ENCODE data around the gene AFF3. TPM values are rescaled to one million over a fixed set of nuclear protein-coding genes. Genes with fewer than 3 reads are reported as not detected.

Gene AFF3
- total and polyA plus RNA-seq, 3 experiments from 2014 or later, result 0.48 to 1.3 (median 0.53) TPM

GRCh38 chr2:100070078-100070477, 72.3 kb downstream of the AFF3 start:
- Mint-ChIP-seq H3K27ac (no peak overlapping the region), H3K4me3 (no peak overlapping the region), H3K36me3 (peaks cover 0 to 7% (median 0%) of the 10 kb centered on the region in 3 donors), H3K9me3 (no peaks in the 10 kb centered on the region), H3K27me3 (no peaks in the 10 kb centered on the region), H3K4me1 (peaks cover 3 to 21% (median 7%) of the 10 kb centered on the region in 3 donors)
- Histone ChIP-seq H3K36me3 (ENCODE audit: insufficient read depth, low read length) (no peaks in the 10 kb centered on the region), H3K27ac (ENCODE audit: low read depth, low read length) (no peak overlapping the region), H3K4me1 (ENCODE audit: insufficient read depth, low read length) (no peaks in the 10 kb centered on the region), H3K27me3 (ENCODE audit: insufficient read depth, low read length, poor library complexity, severe bottlenecking) (no peaks in the 10 kb centered on the region), H3K9me3 (ENCODE audit: low read length) (no peaks in the 10 kb centered on the region), H3K4me3 (ENCODE audit: low read length) (no peak overlapping the region)
- POLR2A ChIA-PET, result no interaction called here
- no peak for DNase-seq
- CTCF ChIA-PET, result interaction anchor here (1.3 kb wide), 1 partner anchor 28 kb away, joined by 3 read pairs; no protein-coding TSS in a partner anchor

GRCh38 chr2:100068395-100068794, 74.0 kb downstream of the AFF3 start:
- Mint-ChIP-seq H3K27ac (peak overlapping the region in 1 of 8 donors; percentile 7), H3K27me3 (peaks cover 0 to 2% of the 10 kb centered on the region in 2 donors), H3K36me3 (peaks cover 0 to 4% (median 0%) of the 10 kb centered on the region in 3 donors), H3K9me3 (peaks cover 0 to 3% (median 0%) of the 10 kb centered on the region in 5 donors), H3K4me3 (no peak overlapping the region), H3K4me1 (peaks cover 12 to 38% (median 16%) of the 10 kb centered on the region in 3 donors)
- H3K36me3 ChIP-seq (ENCODE audit: insufficient read depth, low read length), result no peaks in the 10 kb centered on the region
- H3K27me3 ChIP-seq (ENCODE audit: insufficient read depth, low read length, poor library complexity, severe bottlenecking), result no peaks in the 10 kb centered on the region
- no peak overlapping the region for H3K4me3 ChIP-seq (ENCODE audit: low read length)
- no peak overlapping the region for H3K27ac ChIP-seq (ENCODE audit: low read depth, low read length)
- no peaks in the 10 kb centered on the region for H3K4me1 ChIP-seq (ENCODE audit: insufficient read depth, low read length)
- ChIA-PET POLR2A (no interaction called here), CTCF (no interaction called here)
- H3K9me3 ChIP-seq (ENCODE audit: low read length), result no peaks in the 10 kb centered on the region
- DNase-seq, result no peak

DNA sequence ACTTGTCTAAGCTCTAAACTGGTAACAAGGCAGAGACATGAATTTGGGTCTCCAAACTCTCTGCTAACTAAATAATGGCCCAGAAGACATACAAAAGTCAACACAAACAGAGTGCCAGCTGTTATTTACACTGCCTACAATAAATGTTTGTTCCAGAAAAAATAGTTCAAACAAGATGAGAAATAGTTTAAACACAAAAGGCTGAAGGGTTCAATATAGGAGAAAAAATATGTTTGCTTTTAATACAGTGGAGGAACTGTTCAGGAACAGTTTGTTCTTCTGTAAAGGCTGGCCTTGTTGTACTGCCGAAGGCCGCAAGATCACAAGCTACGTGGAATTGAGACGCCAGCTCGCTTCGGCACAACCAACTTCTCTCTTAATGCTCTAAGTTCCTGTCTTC, 74.6 kb downstream of the AFF3 start:
- Histone ChIP-seq H3K4me1 (ENCODE audit: insufficient read depth, low read length) (no peaks in the 10 kb centered on the region), H3K27ac (ENCODE audit: low read depth, low read length) (no peak overlapping the region), H3K4me3 (ENCODE audit: low read length) (no peak overlapping the region), H3K36me3 (ENCODE audit: insufficient read depth, low read length) (no peaks in the 10 kb centered on the region), H3K27me3 (ENCODE audit: insufficient read depth, low read length, poor library complexity, severe bottlenecking) (no peaks in the 10 kb centered on the region), H3K9me3 (ENCODE audit: low read length) (no peaks in the 10 kb centered on the region)
- ChIA-PET CTCF (no interaction called here), POLR2A (no interaction called here)
- Mint-ChIP-seq H3K27me3 (peaks cover 0 to 3% of the 10 kb centered on the region in 2 donors), H3K36me3 (peaks cover 0 to 1% (median 0%) of the 10 kb centered on the region in 3 donors), H3K4me3 (no peak overlapping the region), H3K27ac (peak overlapping the region in 1 of 8 donors; percentile 7), H3K9me3 (peaks cover 0 to 3% (median 0%) of the 10 kb centered on the region in 5 donors), H3K4me1 (peaks cover 12 to 40% (median 17%) of the 10 kb centered on the region in 3 donors)
- DNase-seq, result no peak

GRCh38 chr2:100066856-100067255, 75.5 kb downstream of the AFF3 start:
- no peak for DNase-seq
- Histone ChIP-seq H3K9me3 (ENCODE audit: low read length) (no peaks in the 10 kb centered on the region), H3K27ac (ENCODE audit: low read depth, low read length) (no peak overlapping the region), H3K4me3 (ENCODE audit: low read length) (no peak overlapping the region), H3K36me3 (ENCODE audit: insufficient read depth, low read length) (no peaks in the 10 kb centered on the region), H3K27me3 (ENCODE audit: insufficient read depth, low read length, poor library complexity, severe bottlenecking) (no peaks in the 10 kb centered on the region), H3K4me1 (ENCODE audit: insufficient read depth, low read length) (no peaks in the 10 kb centered on the region)
- Mint-ChIP-seq H3K4me3 (no peak overlapping the region), H3K4me1 (peaks cover 13 to 47% (median 17%) of the 10 kb centered on the region in 3 donors), H3K27me3 (peaks cover 0 to 3% of the 10 kb centered on the region in 2 donors), H3K27ac (no peak overlapping the region), H3K9me3 (peaks cover 0 to 4% (median 0%) of the 10 kb centered on the region in 5 donors), H3K36me3 (peaks cover 0 to 9% (median 0%) of the 10 kb centered on the region in 3 donors)
- CTCF ChIA-PET, result no interaction called here
- POLR2A ChIA-PET, result no interaction called here

GRCh38 chr2:100066246-100066645, 76.1 kb downstream of the AFF3 start:
- peak overlapping the region in 2 of 8 donors; percentile 36 to 41 for H3K27ac Mint-ChIP-seq
- POLR2A ChIA-PET, result no interaction called here
- peaks cover 0 to 11% (median 0%) of the 10 kb centered on the region in 3 donors for H3K36me3 Mint-ChIP-seq
- Histone ChIP-seq H3K9me3 (ENCODE audit: low read length) (no peaks in the 10 kb centered on the region), H3K27ac (ENCODE audit: low read depth, low read length) (no peak overlapping the region), H3K4me1 (ENCODE audit: insufficient read depth, low read length) (peaks cover 4% of the 10 kb centered on the region), H3K27me3 (ENCODE audit: insufficient read depth, low read length, poor library complexity, severe bottlenecking) (no peaks in the 10 kb centered on the region), H3K36me3 (ENCODE audit: insufficient read depth, low read length) (no peaks in the 10 kb centered on the region), H3K4me3 (ENCODE audit: low read length) (no peak overlapping the region)
- DNase-seq, result no peak
- peaks cover 0 to 3% of the 10 kb centered on the region in 2 donors for H3K27me3 Mint-ChIP-seq
- H3K4me3 Mint-ChIP-seq, result no peak overlapping the region
- H3K9me3 Mint-ChIP-seq, result peaks cover 0 to 5% (median 0%) of the 10 kb centered on the region in 5 donors
- H3K4me1 Mint-ChIP-seq, result peaks cover 13 to 47% (median 14%) of the 10 kb centered on the region in 3 donors
- CTCF ChIA-PET, result no interaction called here

- Histone ChIP-seq H3K4me1 (ENCODE audit: insufficient read depth, low read length) (peaks cover 11% of the 10 kb centered on the region), H3K27me3 (ENCODE audit: insufficient read depth, low read length, poor library complexity, severe bottlenecking) (no peaks in the 10 kb centered on the region), H3K4me3 (ENCODE audit: low read length) (no peak overlapping the region), H3K27ac (ENCODE audit: low read depth, low read length) (no peak overlapping the region), H3K36me3 (ENCODE audit: insufficient read depth, low read length) (no peaks in the 10 kb centered on the region), H3K9me3 (ENCODE audit: low read length) (no peaks in the 10 kb centered on the region)
- DNase-seq, result no peak
- H3K36me3 Mint-ChIP-seq, result peaks cover 0 to 11% (median 0%) of the 10 kb centered on the region in 3 donors
- peaks cover 0 to 3% of the 10 kb centered on the region in 2 donors for H3K27me3 Mint-ChIP-seq
- H3K4me3 Mint-ChIP-seq, result peak overlapping the region in 1 of 7 donors; percentile 4
- ChIA-PET POLR2A (no interaction called here), CTCF (no interaction called here)
- H3K4me1 Mint-ChIP-seq, result peaks cover 20 to 49% (median 21%) of the 10 kb centered on the region in 3 donors
- no peak overlapping the region for H3K27ac Mint-ChIP-seq
- H3K9me3 Mint-ChIP-seq, result peaks cover 0 to 5% (median 0%) of the 10 kb centered on the region in 5 donors
Observed at GRCh38 chr2:100064592-100065428, 77.6 kb downstream of the AFF3 start.

DNA sequence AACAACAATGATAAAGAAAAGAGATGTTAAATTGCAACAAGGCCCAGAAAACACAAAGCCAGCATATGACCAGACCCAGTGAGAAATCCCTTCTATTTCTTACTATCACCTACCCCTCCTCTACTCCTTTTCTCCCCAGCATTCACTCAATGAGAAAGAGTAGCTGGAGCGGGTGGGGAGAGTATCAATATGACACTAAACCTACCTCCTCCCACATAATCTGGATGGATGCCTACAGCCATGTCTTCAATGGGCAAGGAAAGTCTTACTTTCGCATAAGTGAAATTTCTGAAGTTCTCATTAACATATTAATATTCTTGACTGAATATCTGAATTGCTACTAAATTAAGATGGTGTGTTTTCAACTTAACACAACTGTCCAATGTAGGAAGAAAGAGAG, 78.2 kb downstream of the AFF3 start:
- POLR2A ChIA-PET, result no interaction called here
- Mint-ChIP-seq H3K4me3 (peak overlapping the region in 1 of 7 donors; percentile 4), H3K4me1 (peaks cover 20 to 53% (median 27%) of the 10 kb centered on the region in 3 donors), H3K9me3 (peaks cover 0 to 5% (median 0%) of the 10 kb centered on the region in 5 donors), H3K27ac (no peak overlapping the region), H3K27me3 (peaks cover 0 to 3% of the 10 kb centered on the region in 2 donors), H3K36me3 (peaks cover 0 to 11% (median 0%) of the 10 kb centered on the region in 3 donors)
- no peak for DNase-seq
- H3K27me3 ChIP-seq (ENCODE audit: insufficient read depth, low read length, poor library complexity, severe bottlenecking), result no peaks in the 10 kb centered on the region
- peaks cover 11% of the 10 kb centered on the region for H3K4me1 ChIP-seq (ENCODE audit: insufficient read depth, low read length)
- no peak overlapping the region for H3K27ac ChIP-seq (ENCODE audit: low read depth, low read length)
- H3K36me3 ChIP-seq (ENCODE audit: insufficient read depth, low read length), result no peaks in the 10 kb centered on the region
- H3K9me3 ChIP-seq (ENCODE audit: low read length), result no peaks in the 10 kb centered on the region
- CTCF ChIA-PET, result no interaction called here
- no peak overlapping the region for H3K4me3 ChIP-seq (ENCODE audit: low read length)

GRCh38 chr2:100063459-100063953, 78.9 kb downstream of the AFF3 start:
- H3K27me3 Mint-ChIP-seq, result peaks cover 0 to 3% of the 10 kb centered on the region in 2 donors
- H3K27me3 ChIP-seq (ENCODE audit: insufficient read depth, low read length, poor library complexity, severe bottlenecking), result no peaks in the 10 kb centered on the region
- DNase-seq, result no peak
- H3K36me3 ChIP-seq (ENCODE audit: insufficient read depth, low read length), result no peaks in the 10 kb centered on the region
- H3K4me3 ChIP-seq (ENCODE audit: low read length), result no peak overlapping the region
- no peaks in the 10 kb centered on the region for H3K9me3 ChIP-seq (ENCODE audit: low read length)
- peaks cover 11% of the 10 kb centered on the region for H3K4me1 ChIP-seq (ENCODE audit: insufficient read depth, low read length)
- H3K27ac Mint-ChIP-seq, result peak overlapping the region in 1 of 8 donors; percentile 61
- peaks cover 0 to 11% (median 0%) of the 10 kb centered on the region in 3 donors for H3K36me3 Mint-ChIP-seq
- H3K9me3 Mint-ChIP-seq, result peaks cover 0 to 5% (median 0%) of the 10 kb centered on the region in 5 donors
- no peak overlapping the region for H3K27ac ChIP-seq (ENCODE audit: low read depth, low read length)
- no peak overlapping the region for H3K4me3 Mint-ChIP-seq
- H3K4me1 Mint-ChIP-seq, result peaks cover 20 to 54% (median 28%) of the 10 kb centered on the region in 3 donors
- CTCF ChIA-PET, result no interaction called here
- POLR2A ChIA-PET, result no interaction called here

All from CD8-positive, alpha-beta memory T cell (primary cell).